Smooth muscle cell (in vitro differentiated cells): ENCODE results near the gene MREG. TPM values are rescaled to one million over a fixed set of nuclear protein-coding genes. Genes with fewer than 3 reads are reported as not detected.

Source experiments
- DNase-seq: peaks from one replicate; lab custom pipeline; 2025; ENCODE audit not compliant: unreplicated experiment; lab: John Stamatoyannopoulos, UW
- H2AFZ ChIP-seq: fragments of 200-600 bp; sonication (generic); 2 replicates; pipeline ENCODE4 v1.6.0; 2016; ENCODE audit warnings: antibody characterized with exemption, low read depth, mild to moderate bottlenecking
- H3F3A ChIP-seq: fragments of 200-600 bp; sonication (generic); 2 replicates; pipeline ENCODE4 v1.6.0; 2017; ENCODE audit warnings: antibody characterized with exemption, low read depth
- H3K27ac ChIP-seq: fragments of 200-600 bp; sonication (generic); 2 replicates; pipeline ENCODE4 v1.5.1; 2016; ENCODE audit warnings: low read depth, mild to moderate bottlenecking
- H3K27me3 ChIP-seq: fragments of 200-600 bp; sonication (generic); 2 replicates; pipeline ENCODE4 v1.6.1; 2016; ENCODE audit warnings: low read depth, mild to moderate bottlenecking
- H3K36me3 ChIP-seq: fragments of 200-600 bp; sonication (generic); 2 replicates; pipeline ENCODE4 v1.5.1; 2016; ENCODE audit warnings: low read depth
- H3K4me1 ChIP-seq: fragments of 200-600 bp; sonication (generic); 2 replicates; pipeline ENCODE4 v1.5.1; 2016; ENCODE audit warnings: low read depth
- H3K4me2 ChIP-seq: fragments of 200-600 bp; sonication (generic); 2 replicates; pipeline ENCODE4 v1.6.0; 2016; ENCODE audit warnings: mild to moderate bottlenecking
- H3K4me3 ChIP-seq: fragments of 200-600 bp; sonication (generic); 2 replicates; pipeline ENCODE4 v1.5.1; 2016; ENCODE audit warnings: mild to moderate bottlenecking
- H3K79me2 ChIP-seq: fragments of 200-600 bp; sonication (generic); 2 replicates; pipeline ENCODE4 v1.6.0; 2016; ENCODE audit warnings: low read depth, mild to moderate bottlenecking
- H3K9ac ChIP-seq: fragments of 200-600 bp; sonication (generic); 2 replicates; pipeline ENCODE4 v1.6.0; 2016; ENCODE audit warnings: low read depth
- H3K9me3 ChIP-seq: fragments of 200-600 bp; sonication (generic); replicated peaks from 2 replicates; pipeline ENCODE4 v1.5.1; 2016; ENCODE audit warnings: low read depth
- H4K20me1 ChIP-seq: fragments of 200-600 bp; sonication (generic); 2 replicates; pipeline ENCODE4 v1.6.0; 2016; ENCODE audit warnings: low read depth
- WGBS: methylation state at CpG from one replicate; pipeline ENCODE4 v1.1.7; 2016; ENCODE audit warnings: low lambda C conversion rate; 5-methylcytosine and 5-hydroxymethylcytosine counted together
- polyA plus RNA-seq: library from polyadenylated mRNA; unstranded; fragments of >200 nt; fragmentation: Nextera tagmentation; extraction: Ambion mirVana; gene quantifications from 2 replicates; pipeline ENCODE4 v1.2.1, GENCODE V29; 2016
- total RNA-seq: library from RNA; depleted of rRNA; stranded (reverse); fragments of >200 nt; gene quantifications from 2 replicates; pipeline ENCODE4 v1.2.3, GENCODE V29; 2014
- TF ChIP-seq, protein P1 (sequence below): fragments of 200-600 bp; sonication (generic); IDR thresholded peaks from 2 replicates; pipeline ENCODE4 v1.5.1; 2017; ENCODE audit warnings: borderline replicate concordance, mild to moderate bottlenecking, antibody characterized with exemption; ENCODE audit not compliant: insufficient read depth, poor library complexity, severe bottlenecking

The MREG gene
- total and polyA plus RNA-seq, 2 experiments from 2014 or later, result 2.3 to 5.5 TPM

- no peak overlapping the region for H3K27ac ChIP-seq
- no peaks in the 10 kb centered on the region for H3F3A ChIP-seq
- no peak overlapping the region for H3K9ac ChIP-seq
- 94% methylated on average over 23 of the region's 23 CpGs for WGBS
- peaks cover 5% of the 10 kb centered on the region for H3K4me1 ChIP-seq
- no peak for DNase-seq
- H3K9me3 ChIP-seq, result no peaks in the 10 kb centered on the region
- H2AFZ ChIP-seq, result no peak overlapping the region
- H3K4me2 ChIP-seq, result no peak overlapping the region
- H3K36me3 ChIP-seq, result no peaks in the 10 kb centered on the region
- TF ChIP-seq, protein P1, sequence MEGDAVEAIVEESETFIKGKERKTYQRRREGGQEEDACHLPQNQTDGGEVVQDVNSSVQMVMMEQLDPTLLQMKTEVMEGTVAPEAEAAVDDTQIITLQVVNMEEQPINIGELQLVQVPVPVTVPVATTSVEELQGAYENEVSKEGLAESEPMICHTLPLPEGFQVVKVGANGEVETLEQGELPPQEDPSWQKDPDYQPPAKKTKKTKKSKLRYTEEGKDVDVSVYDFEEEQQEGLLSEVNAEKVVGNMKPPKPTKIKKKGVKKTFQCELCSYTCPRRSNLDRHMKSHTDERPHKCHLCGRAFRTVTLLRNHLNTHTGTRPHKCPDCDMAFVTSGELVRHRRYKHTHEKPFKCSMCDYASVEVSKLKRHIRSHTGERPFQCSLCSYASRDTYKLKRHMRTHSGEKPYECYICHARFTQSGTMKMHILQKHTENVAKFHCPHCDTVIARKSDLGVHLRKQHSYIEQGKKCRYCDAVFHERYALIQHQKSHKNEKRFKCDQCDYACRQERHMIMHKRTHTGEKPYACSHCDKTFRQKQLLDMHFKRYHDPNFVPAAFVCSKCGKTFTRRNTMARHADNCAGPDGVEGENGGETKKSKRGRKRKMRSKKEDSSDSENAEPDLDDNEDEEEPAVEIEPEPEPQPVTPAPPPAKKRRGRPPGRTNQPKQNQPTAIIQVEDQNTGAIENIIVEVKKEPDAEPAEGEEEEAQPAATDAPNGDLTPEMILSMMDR, result no peak
- H4K20me1 ChIP-seq, result no peaks in the 10 kb centered on the region
- H3K4me3 ChIP-seq, result no peak overlapping the region
- H3K27me3 ChIP-seq, result no peaks in the 10 kb centered on the region
- no peaks in the 10 kb centered on the region for H3K79me2 ChIP-seq
Measured at GRCh38 chr2:216014986-216015385, 1.6 kb upstream of the MREG start.

GRCh38 chr2:216014006-216014405 is 655 bp upstream of the MREG start:
- Histone ChIP-seq H3K27ac (no peak overlapping the region), H3K4me3 (peak overlapping the region; percentile 81), H2AFZ (no peak overlapping the region), H3F3A (no peaks in the 10 kb centered on the region), H3K4me2 (peak overlapping the region; percentile 99), H4K20me1 (no peaks in the 10 kb centered on the region), H3K27me3 (no peaks in the 10 kb centered on the region), H3K9me3 (no peaks in the 10 kb centered on the region), H3K36me3 (no peaks in the 10 kb centered on the region), H3K9ac (no peak overlapping the region), H3K4me1 (peaks cover 5% of the 10 kb centered on the region), H3K79me2 (no peaks in the 10 kb centered on the region)
- WGBS, result 89% methylated on average over 8 of the region's 8 CpGs
- TF ChIP-seq, protein P1, result no peak
- no peak for DNase-seq

DNA sequence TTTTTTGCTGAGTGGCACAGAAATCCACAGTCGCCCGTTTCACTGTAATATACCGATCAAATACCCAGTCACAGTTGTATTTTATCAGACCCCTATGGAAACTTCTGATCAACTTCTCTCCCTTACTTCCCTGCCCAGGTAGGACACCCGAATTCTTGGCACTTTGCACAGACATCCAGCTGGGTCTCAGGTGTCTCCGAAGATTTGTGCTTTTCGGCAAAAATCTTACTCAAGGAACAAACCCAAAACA is 596 bp downstream of the MREG start:
- WGBS, result 8% methylated on average over 6 of the region's 6 CpGs

More for the DNA sequence above, 596 bp downstream of the MREG start:
- peak overlapping the region; percentile 99 for H3K4me2 ChIP-seq
- H3K27ac ChIP-seq, result peak overlapping the region; percentile 5
- H3K27me3 ChIP-seq, result no peaks in the 10 kb centered on the region
- no peaks in the 10 kb centered on the region for H4K20me1 ChIP-seq
- no peaks in the 10 kb centered on the region for H3K79me2 ChIP-seq
- no peaks in the 10 kb centered on the region for H3K36me3 ChIP-seq
- peak overlapping the region; percentile 96 for H2AFZ ChIP-seq
- H3K9ac ChIP-seq, result peak overlapping the region; percentile 65
- no peaks in the 10 kb centered on the region for H3F3A ChIP-seq
- no peaks in the 10 kb centered on the region for H3K9me3 ChIP-seq
- TF ChIP-seq, protein P1, result no peak
- peaks cover 5% of the 10 kb centered on the region for H3K4me1 ChIP-seq
- DNase-seq, result no peak
- peak overlapping the region; percentile 81 for H3K4me3 ChIP-seq
